GM12878 (cell line): ENCODE data around the gene TMCC2. TPM values are rescaled to one million over a fixed set of nuclear protein-coding genes. Genes with fewer than 3 reads are reported as not detected.

Experiments
- ATAC-seq: fragments of 200-7000 bp; cut with Tn5 transposase; 3 replicates; pipeline ENCODE4 v1.9.1; 2020; ENCODE audit warnings: mild to moderate bottlenecking, moderate library complexity
- BruUV-seq: library from RNA; stranded (reverse); fragments of 400-500 nt; replicated peaks from 2 replicates; lab custom pipeline; 2021; lab: Mats Ljungman, UMichigan
- CTCF ChIA-PET: fragments of 300-600 bp; sonication (Branson Sonifier 250); formaldehyde crosslinking; extraction: SDS; loops from one replicate; lab custom pipeline; 2021; ENCODE audit warnings: inconsistent platforms; lab: Yijun Ruan, JAX
- POLR2A ChIA-PET: fragments of 350-600 bp; formaldehyde crosslinking; extraction: SDS; loops from one replicate; lab custom pipeline; 2021; ENCODE audit warnings: inconsistent platforms; lab: Charles Lee
- RAD21 ChIA-PET: fragments of 300-600 bp; sonication (Branson Sonifier 250); formaldehyde crosslinking; loops from one replicate; lab custom pipeline; 2023; ENCODE audit warnings: antibody characterized with exemption; ENCODE audit not compliant: unreplicated experiment; lab: Charles Lee
- SMC1A ChIA-PET: fragments of 300-600 bp; sonication (Branson Sonifier 250); formaldehyde crosslinking; loops from one replicate; lab custom pipeline; 2023; ENCODE audit not compliant: unreplicated experiment, uncharacterized antibody; lab: Charles Lee
- DNase-seq: peaks from one replicate; pipeline ENCODE4 v3.0.0-alpha.2; 2011; ENCODE audit warnings: low read depth, low spot score
- FAIRE-seq: peaks from 3 replicates; lab custom pipeline; 2011; peaks lifted over from hg19 to GRCh38; lab: Jason Lieb, UNC
- H2AFZ ChIP-seq: 2 replicates; pipeline ENCODE4 v1.6.0; 2011; ENCODE audit warnings: low read depth, low read length, control low read depth; ENCODE audit not compliant: control insufficient read depth
- H3K27ac ChIP-seq: 2 replicates; pipeline ENCODE4 v1.5.1; 2011; ENCODE audit warnings: control low read depth; ENCODE audit not compliant: control insufficient read depth, insufficient read depth
- H3K27me3 ChIP-seq, 2 experiments: replicated peaks in 1 of 2; 2 replicates each; pipeline versions ENCODE4 v1.6.0 to v1.6.1; 2011; ENCODE audit warnings: low read length in 1 of 2; ENCODE audit not compliant: control insufficient read depth in 2 of 2, insufficient read depth in 2 of 2
- H3K36me3 ChIP-seq, 2 experiments: 2 replicates each; pipeline ENCODE4 v1.5.1; 2011; ENCODE audit warnings: low read length in 1 of 2; ENCODE audit not compliant: control insufficient read depth in 2 of 2, insufficient read depth in 2 of 2
- H3K4me1 ChIP-seq: 2 replicates; pipeline ENCODE4 v1.6.1; 2011; ENCODE audit warnings: mild to moderate bottlenecking, low read length, moderate library complexity, mixed read lengths; ENCODE audit not compliant: control insufficient read depth, insufficient read depth
- H3K4me2 ChIP-seq: 2 replicates; pipeline ENCODE4 v1.6.0; 2011; ENCODE audit warnings: control low read depth; ENCODE audit not compliant: control insufficient read depth, insufficient read depth
- H3K4me3 ChIP-seq: fragments of 200-600 bp; sonication (generic); 2 replicates; pipeline ENCODE4 v1.5.1; 2016
- H3K79me2 ChIP-seq: 2 replicates; pipeline ENCODE4 v1.6.0; 2011; ENCODE audit warnings: low read length; ENCODE audit not compliant: control insufficient read depth, insufficient read depth
- H3K9ac ChIP-seq: 2 replicates; pipeline ENCODE4 v1.8.0; 2011; ENCODE audit warnings: low read length, control low read depth, mixed read lengths; ENCODE audit not compliant: control insufficient read depth, insufficient read depth
- H3K9me3 ChIP-seq: replicated peaks from 3 replicates; pipeline ENCODE4 v1.5.1; 2011; ENCODE audit warnings: mild to moderate bottlenecking, low read length; ENCODE audit not compliant: control insufficient read depth, insufficient read depth
- H4K20me1 ChIP-seq: 2 replicates; pipeline ENCODE4 v1.6.0; 2011; ENCODE audit not compliant: control insufficient read depth, insufficient read depth
- ATF7 ChIP-seq: fragments of 450-650 bp; IDR thresholded peaks from 2 replicates; pipeline ENCODE4 v1.6.1; 2016; ENCODE audit warnings: low read depth, mild to moderate bottlenecking
- FOS ChIP-seq: IDR thresholded peaks from 3 replicates; pipeline ENCODE4 v1.6.1; 2011; ENCODE audit warnings: borderline replicate concordance; ENCODE audit not compliant: insufficient read length; ENCODE audit errors: extremely low read depth
- GABPA ChIP-seq: IDR thresholded peaks from 2 replicates; pipeline ENCODE4 v1.6.1; 2014; ENCODE audit warnings: antibody characterized with exemption, low read depth, mild to moderate bottlenecking, inconsistent platforms
- HDAC2 ChIP-seq: fragments of 200-600 bp; sonication (generic); IDR thresholded peaks from 2 replicates; pipeline ENCODE4 v1.6.1; 2017
- IRF4 ChIP-seq: IDR thresholded peaks from 2 replicates; pipeline ENCODE4 v1.6.1; 2011; ENCODE audit warnings: low read depth, low read length
- KAT2A ChIP-seq: conservative IDR thresholded peaks from 2 replicates; pipeline ENCODE4 v1.6.1; 2011; ENCODE audit warnings: low read depth, low read length; ENCODE audit not compliant: control insufficient read depth
- NFXL1 ChIP-seq: fragments of 450-650 bp; IDR thresholded peaks from 2 replicates; pipeline ENCODE4 v1.6.1; 2017; ENCODE audit warnings: antibody characterized with exemption, mild to moderate bottlenecking, borderline replicate concordance
- NFYB ChIP-seq: IDR thresholded peaks from 2 replicates; pipeline ENCODE4 v1.6.1; 2011; ENCODE audit warnings: low read depth, mild to moderate bottlenecking, low read length, improper control_type of control experiment, moderate library complexity; ENCODE audit not compliant: insufficient read depth
- PAX8 ChIP-seq: fragments of 450-650 bp; IDR thresholded peaks from 2 replicates; pipeline ENCODE4 v1.6.1; 2017; ENCODE audit warnings: mild to moderate bottlenecking, moderate library complexity
- PML ChIP-seq: IDR thresholded peaks from 2 replicates; pipeline ENCODE4 v1.6.1; 2012; ENCODE audit warnings: low read length, inconsistent platforms
- RBBP5 ChIP-seq: fragments of 200-600 bp; sonication (generic); conservative IDR thresholded peaks from 2 replicates; pipeline ENCODE4 v1.6.1; 2016
- RUNX3 ChIP-seq: IDR thresholded peaks from 2 replicates; pipeline ENCODE4 v1.6.1; 2012; ENCODE audit warnings: low read length, inconsistent platforms
- SKIL ChIP-seq: fragments of 450-650 bp; IDR thresholded peaks from 2 replicates; pipeline ENCODE4 v1.6.1; 2017; ENCODE audit warnings: mild to moderate bottlenecking, low read depth, inconsistent platforms; ENCODE audit not compliant: poor library complexity, severe bottlenecking
- SMC3 ChIP-seq: IDR thresholded peaks from 2 replicates; pipeline ENCODE4 v1.6.1; 2011; ENCODE audit warnings: low read length, improper control_type of control experiment, borderline replicate concordance
- SPI1 ChIP-seq: IDR thresholded peaks from 2 replicates; pipeline ENCODE4 v1.6.1; 2011; ENCODE audit warnings: low read depth, mild to moderate bottlenecking, low read length, moderate library complexity, borderline replicate concordance; ENCODE audit not compliant: insufficient read depth
- TBL1XR1 ChIP-seq: IDR thresholded peaks from 2 replicates; pipeline ENCODE4 v1.6.1; 2012; ENCODE audit warnings: low read depth, low read length, improper control_type of control experiment
- TCF12 ChIP-seq: IDR thresholded peaks from 2 replicates; pipeline ENCODE4 v1.6.1; 2011; ENCODE audit warnings: low read depth, mild to moderate bottlenecking, low read length
- ZNF24 ChIP-seq: fragments of 450-650 bp; IDR thresholded peaks from 2 replicates; pipeline ENCODE4 v1.6.1; 2017; ENCODE audit warnings: antibody characterized with exemption, mild to moderate bottlenecking
- WGBS: methylation state at CpG from one replicate; pipeline ENCODE4 v1.1.6; 2016; ENCODE audit warnings: low lambda C conversion rate; ENCODE audit not compliant: insufficient replicate concordance, insufficient coverage; ENCODE audit errors: missing lambda C conversion rate; 5-methylcytosine and 5-hydroxymethylcytosine counted together
- in situ Hi-C: fragments of 300-500 bp; cut with MboI; formaldehyde crosslinking; loops from 9 replicates; pipeline ENCODE4 v1.14.3; 2018; ENCODE audit warnings: mixed read lengths
- intact Hi-C: fragments of 100-400 bp; cut with micrococcal nuclease; formaldehyde crosslinking; loops from one replicate; pipeline ENCODE4 v1.14.2; 2022; ENCODE audit not compliant: unreplicated experiment
- polyA plus RNA-seq, 11 experiments: library from polyadenylated mRNA; depleted of rRNA in 4 of 11; unstranded in 6 of 11; stranded (reverse) in 5 of 11; fragments of >200 nt; fragmentation: Nextera tagmentation in 4 of 11; fragmentation: Illumina TruSeq in 1 of 11; extraction: Ambion mirVana in 4 of 11; extraction: Trizol in 1 of 11; gene quantifications; 1 replicate in 1 of 11; 2 replicates in 10 of 11; pipeline versions ENCODE4 v1.2.1 to v1.2.3, GENCODE V29; 2011 to 2016; ENCODE audit warnings: inconsistent platforms in 2 of 11, missing spikeins in 2 of 11, low read depth in 1 of 11
- total RNA-seq, 4 experiments: library from RNA; depleted of rRNA in 3 of 4; stranded (reverse); fragments of >200 nt in 3 of 4; fragmentation: Illumina TruSeq in 1 of 4; extraction: Trizol in 1 of 4; gene quantifications; 2 replicates each; pipeline versions ENCODE4 v1.2.1 to v1.2.3, GENCODE V29; 2013 to 2021

TMCC2 gene
- total and polyA plus RNA-seq, 10 of the 15 experiments (the other 5 are each of a cell fraction or from before 2014, with no cell fraction given), result 0.06 to 2.3 (median 0.76) TPM

- TF ChIP-seq ATF7, result peak; percentile 5; the same call in 1 of the 2 replicates
- TF ChIP-seq SMC3, result no peak
- no peak for TF ChIP-seq TCF12
- no peak for TF ChIP-seq KAT2A
- no peak for TF ChIP-seq PAX8
- TF ChIP-seq FOS, result no peak
- TF ChIP-seq HDAC2, result no peak
- no peak for TF ChIP-seq NFYB
- TF ChIP-seq NFXL1, result no peak
- TF ChIP-seq TBL1XR1, result no peak
- TF ChIP-seq ZNF24, result no peak
- TF ChIP-seq, all 136 proteins: peak for 9
Measured at GRCh38 chr1:205211839-205212536, 15.8 kb upstream of the TMCC2 start (continued).

- peaks cover 8% of the 10 kb centered on the region; the same call in 1 of the 2 replicates for H3K4me1 ChIP-seq
- TF ChIP-seq RBBP5 (no peak), SPI1 (peak; percentile 42; the same call in 1 of the 2 replicates), PML (no peak), IRF4 (no peak), GABPA (0 out of 2 replicates have a peak, but pooled peaks have one; percentile 28), SKIL (no peak), RUNX3 (no peak)
- no TSS peak for BruUV-seq
- CTCF ChIA-PET, result interaction anchor here (1.2 to 2.8 kb wide), 3 partner anchors 15 to 110 kb away, joined by 3 to 9 read pairs (median 4); no protein-coding TSS in a partner anchor
- POLR2A ChIA-PET, result no interaction called here
- H4K20me1 ChIP-seq, result no peaks in the 10 kb centered on the region
- no peak overlapping the region for H3K27ac ChIP-seq
- peak overlapping the region; percentile 22; the same call in 1 of the 2 replicates for H3K4me2 ChIP-seq
- H2AFZ ChIP-seq, result peak overlapping the region; percentile 59
- RAD21 ChIA-PET, result interaction anchor here (1.3 kb wide), 2 partner anchors 13 to 16 kb away, joined by 3 read pairs; partner anchors contain the start of gene TMCC2
- H3K9ac ChIP-seq, result peak overlapping the region; percentile 25; the same call in 1 of the 2 replicates
- ATAC-seq, result no peak
- SMC1A ChIA-PET, result interaction anchor here (0.9 to 2.2 kb wide), 7 partner anchors 10 to 94 kb away, joined by 3 to 11 read pairs (median 5); no protein-coding TSS in a partner anchor
- H3K36me3 ChIP-seq, result no peaks in the 10 kb centered on the region
- no peaks in the 10 kb centered on the region; the same call in 1 of the 2 replicates for H3K79me2 ChIP-seq
- WGBS, result 5% methylated on average over 1 of the region's 1 CpG
- H3K27me3 ChIP-seq, result no peaks in the 10 kb centered on the region; a peak in 1 of 4 replicates
- intact Hi-C loops, result loop anchor here (5.0 kb wide), 1 partner anchor 92 kb away; the partner anchor contains the start of gene RBBP5
- DNase-seq, result no peak
- no peak for FAIRE-seq
- in situ Hi-C loops, result no loop called here
- H3K9me3 ChIP-seq, result no peaks in the 10 kb centered on the region
- H3K4me3 ChIP-seq, result no peak overlapping the region
Measured at GRCh38 chr1:205214756-205215155, 13.0 kb upstream of the TMCC2 start.
